Measurements from ENCODE around the gene PPAN.
A peak's percentile ranks its signal among the peaks of the same experiment; 100 is the strongest.

The PPAN gene

DNA sequence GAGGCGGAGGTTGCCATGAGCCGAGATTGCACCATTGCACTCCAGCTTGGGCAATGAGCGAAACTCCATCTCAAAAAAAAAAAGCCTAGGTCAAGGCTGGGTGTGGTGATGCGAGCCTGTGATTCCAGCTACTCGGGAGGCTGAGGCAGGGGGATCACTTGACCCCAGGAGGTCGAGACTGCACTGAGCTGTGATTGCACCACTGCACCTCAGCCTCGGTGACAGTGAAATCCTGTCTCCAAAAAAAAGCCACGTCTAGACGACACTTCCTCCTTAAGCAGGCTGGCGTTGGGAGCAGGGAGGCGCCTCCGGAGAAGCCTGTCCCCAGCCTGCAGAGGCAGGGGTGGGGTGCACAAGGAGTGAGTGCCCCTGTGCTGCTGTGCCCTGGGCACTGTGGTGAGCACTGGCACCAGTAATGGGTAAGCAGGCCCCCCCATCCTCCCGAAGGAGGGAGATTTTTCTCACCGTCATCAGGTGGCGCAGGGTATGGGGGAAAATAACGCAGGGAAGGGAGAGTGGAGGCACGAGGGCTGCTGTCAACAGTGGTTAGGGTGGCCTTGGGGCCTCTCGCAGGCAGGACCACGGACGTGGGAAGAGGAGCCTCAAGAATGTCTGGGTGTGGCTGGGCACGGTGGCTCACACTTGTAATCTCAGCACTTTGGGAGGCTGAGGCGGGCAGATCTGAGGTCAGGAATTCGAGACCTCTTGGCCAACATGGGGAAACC lies 6.0 kb downstream of the PPAN start:
- H3K27me3 ChIP-seq (ENCODE audit: control insufficient read depth, low read length), result no peaks in the 10 kb centered on the region
- H3K79me2 ChIP-seq (ENCODE audit: control insufficient read depth, low read length), result peaks cover 27% of the 10 kb centered on the region
- peaks cover 58% of the 10 kb centered on the region for H3K4me1 ChIP-seq (ENCODE audit: control insufficient read depth, low read length)
- no peak for TF ChIP-seq EZH2phosphoT487 (IDR thresholded peaks at IDR 0.05; ENCODE audit: borderline replicate concordance, low read length)
- TF ChIP-seq, protein P1, sequence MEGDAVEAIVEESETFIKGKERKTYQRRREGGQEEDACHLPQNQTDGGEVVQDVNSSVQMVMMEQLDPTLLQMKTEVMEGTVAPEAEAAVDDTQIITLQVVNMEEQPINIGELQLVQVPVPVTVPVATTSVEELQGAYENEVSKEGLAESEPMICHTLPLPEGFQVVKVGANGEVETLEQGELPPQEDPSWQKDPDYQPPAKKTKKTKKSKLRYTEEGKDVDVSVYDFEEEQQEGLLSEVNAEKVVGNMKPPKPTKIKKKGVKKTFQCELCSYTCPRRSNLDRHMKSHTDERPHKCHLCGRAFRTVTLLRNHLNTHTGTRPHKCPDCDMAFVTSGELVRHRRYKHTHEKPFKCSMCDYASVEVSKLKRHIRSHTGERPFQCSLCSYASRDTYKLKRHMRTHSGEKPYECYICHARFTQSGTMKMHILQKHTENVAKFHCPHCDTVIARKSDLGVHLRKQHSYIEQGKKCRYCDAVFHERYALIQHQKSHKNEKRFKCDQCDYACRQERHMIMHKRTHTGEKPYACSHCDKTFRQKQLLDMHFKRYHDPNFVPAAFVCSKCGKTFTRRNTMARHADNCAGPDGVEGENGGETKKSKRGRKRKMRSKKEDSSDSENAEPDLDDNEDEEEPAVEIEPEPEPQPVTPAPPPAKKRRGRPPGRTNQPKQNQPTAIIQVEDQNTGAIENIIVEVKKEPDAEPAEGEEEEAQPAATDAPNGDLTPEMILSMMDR (IDR thresholded peaks at IDR 0.05; ENCODE audit: low read depth, low read length, poor library complexity, severe bottlenecking), result no peak
- H3K9me3 ChIP-seq (ENCODE audit: control insufficient read depth, insufficient read depth, low read length), result no peaks in the 10 kb centered on the region
- no peaks in the 10 kb centered on the region; the same call in 1 of the 2 replicates for H4K20me1 ChIP-seq (ENCODE audit: control insufficient read depth, insufficient read depth, low read depth, low read length)
- H3F3A ChIP-seq (ENCODE audit: control insufficient read depth, insufficient read depth), result peaks cover 39% of the 10 kb centered on the region
- peak overlapping the region; percentile 64 for H3K27ac ChIP-seq (ENCODE audit: low read depth, low read length)
- H3K4me2 ChIP-seq (ENCODE audit: low read length), result peak overlapping the region; percentile 57
- no peaks in the 10 kb centered on the region for H3K9me2 ChIP-seq (replicated peaks; ENCODE audit: control insufficient read depth, low read length)
- peaks cover 86% of the 10 kb centered on the region for H3K36me3 ChIP-seq (ENCODE audit: control insufficient read depth, low read length)
- peak overlapping the region; percentile 5; the same call in 1 of the 2 replicates for H3K4me3 ChIP-seq (ENCODE audit: low read length)

GRCh38 chr19:10112895-10113591 lies 6.9 kb downstream of the PPAN start:
- H3K36me3 ChIP-seq (ENCODE audit: control insufficient read depth, low read length), result peaks cover 84% of the 10 kb centered on the region

GRCh38 chr19:10113592-10113963 lies 7.4 kb downstream of the PPAN start:
- H4K20me1 ChIP-seq (ENCODE audit: control insufficient read depth, insufficient read depth, low read depth, low read length), result no peaks in the 10 kb centered on the region; the same call in 1 of the 2 replicates
- H3K79me2 ChIP-seq (ENCODE audit: control insufficient read depth, low read length), result peaks cover 24% of the 10 kb centered on the region
- peaks cover 28% of the 10 kb centered on the region for H3F3A ChIP-seq (ENCODE audit: control insufficient read depth, insufficient read depth)
- H3K9me3 ChIP-seq (ENCODE audit: control insufficient read depth, insufficient read depth, low read length), result no peaks in the 10 kb centered on the region
- TF ChIP-seq, protein P1 (IDR thresholded peaks at IDR 0.05; ENCODE audit: low read depth, low read length, poor library complexity, severe bottlenecking), result no peak
- no peak for TF ChIP-seq EZH2phosphoT487 (IDR thresholded peaks at IDR 0.05; ENCODE audit: borderline replicate concordance, low read length)
- H3K9me2 ChIP-seq (replicated peaks; ENCODE audit: control insufficient read depth, low read length), result no peaks in the 10 kb centered on the region
- peaks cover 46% of the 10 kb centered on the region for H3K4me1 ChIP-seq (ENCODE audit: control insufficient read depth, low read length)
- H3K4me2 ChIP-seq (ENCODE audit: low read length), result peak overlapping the region; percentile 57; the same call in 1 of the 2 replicates
- H3K4me3 ChIP-seq (ENCODE audit: low read length), result no peak overlapping the region
- peaks cover 84% of the 10 kb centered on the region for H3K36me3 ChIP-seq (ENCODE audit: control insufficient read depth, low read length)
- H3K27me3 ChIP-seq (ENCODE audit: control insufficient read depth, low read length), result no peaks in the 10 kb centered on the region
- 0 out of 2 replicates have a peak overlapping the region, but pooled peaks have one; percentile 64 for H3K27ac ChIP-seq (ENCODE audit: low read depth, low read length)

More at GRCh38 chr19:10112895-10113591, 6.9 kb downstream of the PPAN start:
- Histone ChIP-seq H3K9me2 (replicated peaks; ENCODE audit: control insufficient read depth, low read length) (no peaks in the 10 kb centered on the region), H4K20me1 (ENCODE audit: control insufficient read depth, insufficient read depth, low read depth, low read length) (no peaks in the 10 kb centered on the region; the same call in 1 of the 2 replicates), H3K4me3 (ENCODE audit: low read length) (peak overlapping the region; percentile 5; the same call in 1 of the 2 replicates), H3F3A (ENCODE audit: control insufficient read depth, insufficient read depth) (peaks cover 33% of the 10 kb centered on the region), H3K9me3 (ENCODE audit: control insufficient read depth, insufficient read depth, low read length) (no peaks in the 10 kb centered on the region), H3K27ac (ENCODE audit: low read depth, low read length) (peak overlapping the region; percentile 64), H3K4me1 (ENCODE audit: control insufficient read depth, low read length) (peaks cover 49% of the 10 kb centered on the region), H3K4me2 (ENCODE audit: low read length) (peak overlapping the region; percentile 57), H3K27me3 (ENCODE audit: control insufficient read depth, low read length) (no peaks in the 10 kb centered on the region), H3K79me2 (ENCODE audit: control insufficient read depth, low read length) (peaks cover 24% of the 10 kb centered on the region)
- TF ChIP-seq, protein P1 (IDR thresholded peaks at IDR 0.05; ENCODE audit: low read depth, low read length, poor library complexity, severe bottlenecking), result peak; percentile 93
- no peak for TF ChIP-seq EZH2phosphoT487 (IDR thresholded peaks at IDR 0.05; ENCODE audit: borderline replicate concordance, low read length)
